GM23338 (cell line): ENCODE measurements around the gene TSPOAP1. TPM values are rescaled to one million over a fixed set of nuclear protein-coding genes. Genes with fewer than 3 reads are reported as not detected.
A peak's percentile ranks its signal among the peaks of the same experiment; 100 is the strongest.

Source experiments
- ATAC-seq: fragments of 200-7000 bp; cut with Tn5 transposase; 3 replicates; pipeline ENCODE4 v1.9.1; 2020
- DNase-seq: peaks from one replicate; pipeline ENCODE4 v3.0.0-alpha.2; 2015; ENCODE audit warnings: low spot score
- H2AFZ ChIP-seq: fragments of 200-600 bp; sonication (generic); 2 replicates; pipeline ENCODE4 v1.8.0; 2016; ENCODE audit warnings: antibody characterized with exemption, mild to moderate bottlenecking, moderate library complexity
- H3F3A ChIP-seq: fragments of 200-600 bp; sonication (generic); replicated peaks from 2 replicates; pipeline ENCODE4 v1.8.0; 2017; ENCODE audit warnings: antibody characterized with exemption, mixed run types, low read depth
- H3K27ac ChIP-seq: fragments of 200-600 bp; sonication (generic); 2 replicates; pipeline ENCODE4 v1.6.1; 2016; ENCODE audit warnings: low read depth
- H3K27me3 ChIP-seq: fragments of 200-600 bp; sonication (generic); 2 replicates; pipeline ENCODE4 v1.8.0; 2016; ENCODE audit warnings: mild to moderate bottlenecking, mixed run types, moderate library complexity; ENCODE audit not compliant: insufficient read depth
- H3K36me3 ChIP-seq: fragments of 200-600 bp; sonication (generic); 2 replicates; pipeline ENCODE4 v1.8.0; 2016; ENCODE audit warnings: mild to moderate bottlenecking; ENCODE audit not compliant: insufficient read depth
- H3K4me1 ChIP-seq: fragments of 200-600 bp; sonication (generic); 2 replicates; pipeline ENCODE4 v1.8.0; 2016; ENCODE audit warnings: mild to moderate bottlenecking, moderate library complexity; ENCODE audit not compliant: insufficient read depth
- H3K4me2 ChIP-seq: fragments of 200-600 bp; sonication (generic); 2 replicates; pipeline ENCODE4 v1.7.1; 2017; ENCODE audit warnings: mixed run types
- H3K4me3 ChIP-seq: fragments of 200-600 bp; sonication (generic); 2 replicates; pipeline ENCODE4 v1.6.1; 2016; ENCODE audit warnings: mixed run types
- H3K79me2 ChIP-seq: fragments of 200-600 bp; sonication (generic); replicated peaks from 2 replicates; pipeline ENCODE4 v1.8.0; 2017; ENCODE audit warnings: mild to moderate bottlenecking; ENCODE audit not compliant: insufficient read depth
- H3K9me2 ChIP-seq: fragments of 200-600 bp; sonication (generic); 2 replicates; pipeline ENCODE4 v1.8.0; 2017; ENCODE audit not compliant: insufficient read depth
- H4K20me1 ChIP-seq: fragments of 200-600 bp; sonication (generic); replicated peaks from 2 replicates; pipeline ENCODE4 v1.8.0; 2017; ENCODE audit warnings: mild to moderate bottlenecking; ENCODE audit not compliant: insufficient read depth
- H3K27ac Mint-ChIP-seq: 2 replicates; pipeline ENCODE4 v1.8.0; 2020; ENCODE audit warnings: inconsistent platforms, mild to moderate bottlenecking, moderate library complexity, mixed read lengths
- H3K27me3 Mint-ChIP-seq: 3 replicates; pipeline ENCODE4 v1.8.0; 2022; ENCODE audit warnings: low read depth, mild to moderate bottlenecking, moderate library complexity, mixed read lengths, inconsistent platforms; ENCODE audit not compliant: insufficient read depth, poor library complexity
- H3K36me3 Mint-ChIP-seq: 3 replicates; pipeline ENCODE4 v1.8.0; 2021; ENCODE audit warnings: low read depth, mild to moderate bottlenecking, inconsistent platforms, moderate library complexity, mixed read lengths
- H3K4me1 Mint-ChIP-seq: 3 replicates; pipeline ENCODE4 v1.8.0; 2020; ENCODE audit warnings: mild to moderate bottlenecking, inconsistent platforms, mixed read lengths
- H3K4me3 Mint-ChIP-seq: 3 replicates; pipeline ENCODE4 v1.8.0; 2021; ENCODE audit warnings: moderate library complexity, mild to moderate bottlenecking, inconsistent platforms, mixed read lengths
- H3K9me3 Mint-ChIP-seq: 3 replicates; pipeline ENCODE4 v1.8.0; 2020; ENCODE audit warnings: moderate library complexity, mild to moderate bottlenecking, inconsistent platforms, mixed read lengths
- CREB1 ChIP-seq: fragments of 250-450 bp; sonication (Bioruptor Pico); IDR thresholded peaks from 2 replicates; pipeline ENCODE4 v1.5.0; 2020; ENCODE audit warnings: low read depth, mild to moderate bottlenecking, moderate library complexity
- CTCF ChIP-seq, 2 experiments: fragments of 200-600 bp in 1 of 2; sonication (generic) in 1 of 2; conservative IDR thresholded peaks; 2 replicates each; pipeline versions ENCODE4 v1.5.1 to v1.6.1; 2016 to 2017; ENCODE audit warnings: antibody characterized with exemption in 2 of 2, low read depth in 2 of 2, mild to moderate bottlenecking in 2 of 2, moderate library complexity in 1 of 2
- ETS1 ChIP-seq: IDR thresholded peaks from 2 replicates; pipeline ENCODE4 v1.6.1; 2016; ENCODE audit warnings: antibody characterized with exemption
- EZH2 ChIP-seq: fragments of 200-600 bp; sonication (generic); IDR thresholded peaks from one replicate; pipeline ENCODE4 v1.8.0; 2017; ENCODE audit warnings: antibody characterized with exemption, mild to moderate bottlenecking, low read depth; ENCODE audit not compliant: unreplicated experiment
- EZH2phosphoT487 ChIP-seq: fragments of 200-600 bp; sonication (generic); IDR thresholded peaks from one replicate; pipeline ENCODE4 v1.8.1; 2018; ENCODE audit warnings: antibody characterized with exemption; ENCODE audit not compliant: unreplicated experiment
- JUNB ChIP-seq: IDR thresholded peaks from one replicate; pipeline ENCODE4 v1.6.1; 2016; ENCODE audit warnings: antibody characterized with exemption; ENCODE audit not compliant: unreplicated experiment
- NANOG ChIP-seq: IDR thresholded peaks from 2 replicates; pipeline ENCODE4 v1.6.1; 2016; ENCODE audit warnings: antibody characterized with exemption, borderline replicate concordance
- POLR2AphosphoS5 ChIP-seq: IDR thresholded peaks from 2 replicates; pipeline ENCODE4 v1.6.1; 2016; ENCODE audit warnings: antibody characterized with exemption, low read depth
- REST ChIP-seq: IDR thresholded peaks from one replicate; pipeline ENCODE4 v1.6.1; 2018; ENCODE audit warnings: antibody characterized with exemption; ENCODE audit not compliant: unreplicated experiment
- STAT1 ChIP-seq: IDR thresholded peaks from one replicate; pipeline ENCODE4 v1.6.1; 2016; ENCODE audit warnings: antibody characterized with exemption; ENCODE audit not compliant: unreplicated experiment
- ZNF114 ChIP-seq: fragments of 250-450 bp; sonication (Bioruptor Pico); IDR thresholded peaks from 2 replicates; pipeline ENCODE4 v1.5.0; 2020; ENCODE audit warnings: mild to moderate bottlenecking, moderate library complexity
- ZNF331 ChIP-seq: fragments of 250-450 bp; sonication (Bioruptor Pico); IDR thresholded peaks from 2 replicates; pipeline ENCODE4 v1.5.0; 2020; ENCODE audit warnings: low read depth, mild to moderate bottlenecking, moderate library complexity
- ZNF462 ChIP-seq: fragments of 250-450 bp; sonication (Bioruptor Pico); IDR thresholded peaks from 2 replicates; pipeline ENCODE4 v1.5.0; 2020; ENCODE audit warnings: mild to moderate bottlenecking, moderate library complexity
- polyA plus RNA-seq: library from polyadenylated mRNA; unstranded; fragments of >200 nt; fragmentation: Nextera tagmentation; extraction: Ambion mirVana; gene quantifications from 2 replicates; pipeline ENCODE4 v1.2.1, GENCODE V29; 2016
- total RNA-seq: library from RNA; depleted of rRNA; stranded (reverse); fragments of >200 nt; shearing (Covaris generic); gene quantifications from 2 replicates; pipeline ENCODE4 v1.2.3, GENCODE V29; 2014

Gene TSPOAP1
- total and polyA plus RNA-seq, 2 experiments from 2014 or later: 7.3 to 11.8 TPM

GRCh38 chr17:58339755-58340404 lies 11.3 kb upstream of the TSPOAP1 start:
- H3K79me2 ChIP-seq: no peaks in the 10 kb centered on the region
- no peak overlapping the region; the same call in 2 of the 3 replicates for H3K4me3 Mint-ChIP-seq
- no peaks in the 10 kb centered on the region for H3K27me3 ChIP-seq
- H3K4me1 ChIP-seq: peaks cover 25% of the 10 kb centered on the region
- H3K27ac Mint-ChIP-seq: peak overlapping the region; percentile 93
- H2AFZ ChIP-seq: 0 out of 2 replicates have a peak overlapping the region, but pooled peaks have one; percentile 10
- peak overlapping the region; percentile 34; the same call in 1 of the 2 replicates for H3K4me3 ChIP-seq
- DNase-seq: no peak
- no peaks in the 10 kb centered on the region for H4K20me1 ChIP-seq
- peak overlapping the region; percentile 81 for H3K4me2 ChIP-seq
- peaks cover 41% of the 10 kb centered on the region for H3K4me1 Mint-ChIP-seq
- ATAC-seq: no peak
- H3K27me3 Mint-ChIP-seq: peaks cover 23% of the 10 kb centered on the region
- 0 out of 2 replicates have a peak, but pooled peaks cover 3% of the 10 kb centered on the region for H3F3A ChIP-seq
- no peaks in the 10 kb centered on the region for H3K9me2 ChIP-seq
- peak overlapping the region; percentile 82; the same call in 1 of the 2 replicates for H3K27ac ChIP-seq
- TF ChIP-seq REST (no peak), CREB1 (CRISPR knock-in tag) (no peak), CTCF (conservative IDR thresholded peaks at IDR 0.05; ENCODE audit: low read depth in 2 of 2) (no peak), ZNF331 (no peak), NANOG (no peak), EZH2phosphoT487 (no peak), STAT1 (no peak), ZNF114 (CRISPR knock-in tag) (no peak), POLR2AphosphoS5 (no peak), JUNB (no peak), ZNF462 (CRISPR knock-in tag) (no peak), EZH2 (no peak), ETS1 (no peak)
- no peaks in the 10 kb centered on the region; the same call in 1 of the 2 replicates for H3K36me3 ChIP-seq
- H3K36me3 Mint-ChIP-seq: peaks cover 7% of the 10 kb centered on the region
- no peaks in the 10 kb centered on the region for H3K9me3 Mint-ChIP-seq
